Loucy (cell line): ENCODE data around the gene RRAD.

Experiments
- H2AFZ ChIP-seq: fragments of 200-600 bp; sonication (generic); 2 replicates; pipeline ENCODE4 v1.6.0; 2016; ENCODE audit warnings: antibody characterized with exemption, mild to moderate bottlenecking, low read length, moderate library complexity
- H3F3A ChIP-seq: fragments of 200-600 bp; 2 replicates; pipeline ENCODE4 v1.6.0; 2016; ENCODE audit warnings: antibody characterized with exemption, low read depth, mild to moderate bottlenecking
- H3K27me3 ChIP-seq: fragments of 200-600 bp; sonication (generic); 2 replicates; pipeline ENCODE4 v1.6.1; 2014; ENCODE audit warnings: low read length, mild to moderate bottlenecking; ENCODE audit not compliant: insufficient read depth, poor library complexity, severe bottlenecking
- H3K36me3 ChIP-seq: fragments of 200-600 bp; sonication (generic); 2 replicates; pipeline ENCODE4 v1.6.1; 2016; ENCODE audit warnings: low read length; ENCODE audit not compliant: insufficient read depth
- H3K4me1 ChIP-seq: fragments of 200-600 bp; sonication (generic); 2 replicates; pipeline ENCODE4 v1.5.1; 2014; ENCODE audit warnings: low read length, mild to moderate bottlenecking; ENCODE audit not compliant: insufficient read depth, poor library complexity, severe bottlenecking
- H3K4me2 ChIP-seq: fragments of 200-600 bp; sonication (generic); 2 replicates; pipeline ENCODE4 v1.6.0; 2014; ENCODE audit warnings: antibody characterized with exemption, low read length, low read depth, mild to moderate bottlenecking; ENCODE audit not compliant: poor library complexity, severe bottlenecking
- H3K4me3 ChIP-seq: fragments of 200-600 bp; sonication (generic); 2 replicates; pipeline ENCODE4 v1.5.1; 2014; ENCODE audit warnings: low read length, mild to moderate bottlenecking, mixed read lengths; ENCODE audit not compliant: poor library complexity, severe bottlenecking
- H3K79me2 ChIP-seq: fragments of 200-600 bp; sonication (generic); 2 replicates; pipeline ENCODE4 v1.6.1; 2014; ENCODE audit warnings: low read length; ENCODE audit not compliant: insufficient read depth
- H3K9ac ChIP-seq: fragments of 200-600 bp; sonication (generic); 2 replicates; pipeline ENCODE4 v1.6.0; 2014; ENCODE audit warnings: mild to moderate bottlenecking, low read depth, low read length, moderate library complexity; ENCODE audit not compliant: poor library complexity, severe bottlenecking
- H3K9me2 ChIP-seq: fragments of 200-600 bp; sonication (generic); replicated peaks from 2 replicates; pipeline ENCODE4 v1.6.1; 2016; ENCODE audit warnings: low read depth, low read length, mixed read lengths
- H3K9me3 ChIP-seq: fragments of 200-600 bp; sonication (generic); 2 replicates; pipeline ENCODE4 v1.6.1; 2014; ENCODE audit warnings: mild to moderate bottlenecking, antibody characterized with exemption, low read length, low read depth; ENCODE audit not compliant: insufficient read depth
- H4K20me1 ChIP-seq: fragments of 200-600 bp; sonication (generic); 2 replicates; pipeline ENCODE4 v1.6.0; 2014; ENCODE audit warnings: antibody characterized with exemption, low read length, mild to moderate bottlenecking; ENCODE audit not compliant: insufficient read depth, poor library complexity, severe bottlenecking
- CTCF ChIP-seq: fragments of 200-600 bp; sonication (generic); conservative IDR thresholded peaks from 2 replicates; pipeline ENCODE4 v1.5.1; 2014; ENCODE audit warnings: mild to moderate bottlenecking, antibody characterized with exemption, low read length
- EZH2phosphoT487 ChIP-seq: fragments of 200-600 bp; IDR thresholded peaks from 2 replicates; pipeline ENCODE4 v1.6.1; 2018; ENCODE audit warnings: antibody characterized with exemption, mild to moderate bottlenecking, moderate library complexity, borderline replicate concordance

RRAD gene

DNA sequence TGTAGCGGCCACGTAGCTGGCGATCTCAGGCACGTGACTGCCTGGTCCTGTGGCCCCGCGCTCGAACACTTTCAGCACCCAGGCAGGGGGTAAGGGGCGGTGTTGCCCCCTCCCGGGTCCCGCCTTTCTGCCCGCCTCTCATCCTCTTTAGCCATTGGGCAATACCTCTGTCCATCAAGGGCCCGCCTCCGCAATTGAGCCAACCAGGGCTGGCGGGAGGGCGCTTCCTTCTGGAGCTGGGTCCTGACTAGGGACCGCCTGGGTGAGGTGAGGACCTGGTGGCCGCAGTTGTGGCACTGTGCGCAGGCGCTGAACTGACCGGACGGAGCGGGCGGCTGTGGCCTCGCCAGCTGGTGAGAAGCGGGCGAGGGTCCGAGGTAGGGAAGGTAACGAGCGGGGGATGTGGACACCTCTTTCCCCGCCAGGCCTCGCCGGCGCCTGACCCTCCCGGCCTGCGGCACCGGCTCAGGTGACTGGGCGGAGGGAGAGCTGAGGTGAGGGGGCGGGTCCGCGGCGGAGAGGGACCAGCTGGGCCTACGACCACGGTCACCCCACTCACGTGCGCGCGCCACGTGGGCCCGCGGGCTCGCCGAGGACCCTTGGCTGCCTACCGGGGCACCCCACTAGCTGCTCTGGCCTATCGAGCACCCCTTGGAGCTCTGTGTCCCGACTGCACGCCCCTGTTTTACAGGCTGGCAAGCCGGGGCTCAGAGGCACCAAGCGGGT, 44.9 kb downstream of the RRAD start, which contains the start of gene PDP2:
TSS of gene PDP2 (plus strand) at position 228 of the 726 bp plus-strand sequence. CDS start 3,770 bp downstream, outside the sequence.
- H3K27me3 ChIP-seq: no peaks in the 10 kb centered on the region
- peaks cover 29% of the 10 kb centered on the region for H4K20me1 ChIP-seq
- H3K4me1 ChIP-seq: peaks cover 51% of the 10 kb centered on the region
- H3K4me2 ChIP-seq: peak within 1 kb of the TSS; percentile 87
- TF ChIP-seq EZH2phosphoT487: no peak
- no peak for TF ChIP-seq CTCF
- peaks cover 13% of the 10 kb centered on the region; the same call in 1 of the 2 replicates for H3K36me3 ChIP-seq
- H3K4me3 ChIP-seq: peak within 1 kb of the TSS; percentile 97
- peaks cover 43% of the 10 kb centered on the region for H3K79me2 ChIP-seq
- peak within 1 kb of the TSS; percentile 76 for H2AFZ ChIP-seq
- H3K9me3 ChIP-seq: no peaks in the 10 kb centered on the region
- H3F3A ChIP-seq: peaks cover 11% of the 10 kb centered on the region
- peak within 1 kb of the TSS; percentile 73 for H3K9ac ChIP-seq
- H3K9me2 ChIP-seq: no peaks in the 10 kb centered on the region

DNA sequence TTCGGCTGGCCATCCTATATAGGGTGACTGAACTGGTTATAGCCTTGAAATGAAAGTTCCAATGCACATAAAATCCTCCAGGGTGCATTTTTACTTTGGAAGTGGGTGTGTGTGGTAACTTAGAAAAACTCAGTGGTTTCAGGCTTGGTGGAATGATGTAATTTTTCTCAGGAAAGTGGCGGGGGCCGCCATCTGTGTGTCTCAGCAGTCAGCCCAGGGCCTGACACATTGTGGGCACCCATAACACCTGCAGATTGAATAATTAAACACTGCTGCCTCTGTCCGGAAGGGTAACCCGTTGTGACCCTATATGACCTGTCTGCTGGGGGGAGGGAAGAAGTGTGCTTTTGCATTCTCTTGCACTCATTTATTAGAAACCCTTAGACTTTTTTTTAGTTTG, 47.3 kb downstream of the RRAD start:
- Histone ChIP-seq H4K20me1 (peaks cover 18% of the 10 kb centered on the region), H3K4me3 (peak overlapping the region; percentile 68), H3F3A (peaks cover 20% of the 10 kb centered on the region), H3K9ac (peak overlapping the region; percentile 75), H3K4me2 (peak overlapping the region; percentile 93), H2AFZ (0 out of 2 replicates have a peak overlapping the region, but pooled peaks have one; percentile 54), H3K4me1 (peaks cover 55% of the 10 kb centered on the region), H3K36me3 (no peaks in the 10 kb centered on the region), H3K9me2 (no peaks in the 10 kb centered on the region), H3K27me3 (no peaks in the 10 kb centered on the region), H3K79me2 (peaks cover 24% of the 10 kb centered on the region), H3K9me3 (no peaks in the 10 kb centered on the region)
- no peak for TF ChIP-seq EZH2phosphoT487

DNA sequence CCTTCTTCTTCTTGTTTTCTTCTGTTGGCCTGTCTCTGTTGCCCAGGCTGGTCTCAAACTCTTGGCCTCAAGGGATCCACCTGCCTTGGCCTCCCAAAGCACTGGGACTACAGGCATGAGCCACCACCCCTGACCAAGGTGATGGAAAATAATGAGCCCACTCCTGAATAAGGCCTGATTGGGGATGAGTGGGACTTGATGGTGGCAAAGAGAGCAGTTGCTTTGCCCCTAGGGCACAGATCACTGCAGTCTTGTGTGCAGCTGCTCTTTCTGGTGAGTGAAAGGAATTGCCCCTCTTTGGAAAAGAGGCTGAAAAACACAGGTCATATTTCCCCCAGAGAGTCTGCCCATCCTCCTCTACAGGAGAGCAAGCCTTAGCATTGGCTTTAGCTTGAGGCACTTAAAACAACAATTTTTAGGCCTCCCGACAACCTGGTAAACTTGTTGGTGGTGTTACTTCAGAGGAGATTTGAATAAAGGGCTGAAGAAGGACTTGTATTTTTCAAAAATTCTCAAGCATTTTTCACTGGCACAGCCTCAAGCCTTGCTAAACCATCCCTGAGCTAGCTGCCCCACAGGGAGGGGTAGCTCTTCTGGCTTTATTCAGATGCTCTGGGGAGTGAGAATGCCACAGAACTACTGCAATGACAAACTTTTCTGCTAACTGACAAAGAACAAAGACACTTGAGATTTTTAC, 51.1 kb downstream of the RRAD start:
- no peaks in the 10 kb centered on the region for H3K9me3 ChIP-seq
- peak overlapping the region; percentile 13; the same call in 1 of the 2 replicates for H2AFZ ChIP-seq
- H3K4me3 ChIP-seq: no peak overlapping the region
- H3K27me3 ChIP-seq: no peaks in the 10 kb centered on the region
- TF ChIP-seq CTCF (no peak), EZH2phosphoT487 (no peak)
- H3F3A ChIP-seq: peaks cover 20% of the 10 kb centered on the region
- H3K4me2 ChIP-seq: peak overlapping the region; percentile 21
- H3K9ac ChIP-seq: peak overlapping the region; percentile 53
- no peaks in the 10 kb centered on the region for H3K9me2 ChIP-seq
- peaks cover 54% of the 10 kb centered on the region for H3K4me1 ChIP-seq
- no peaks in the 10 kb centered on the region for H3K36me3 ChIP-seq
- H3K79me2 ChIP-seq: no peaks in the 10 kb centered on the region
- H4K20me1 ChIP-seq: no peaks in the 10 kb centered on the region
